MV-4-11 (cell line): ENCODE data around the gene CDC20.

Experiments used
- DNase-seq: peaks from one replicate; lab custom pipeline; 2025; lab: John Stamatoyannopoulos, UW

The CDC20 gene

DNA sequence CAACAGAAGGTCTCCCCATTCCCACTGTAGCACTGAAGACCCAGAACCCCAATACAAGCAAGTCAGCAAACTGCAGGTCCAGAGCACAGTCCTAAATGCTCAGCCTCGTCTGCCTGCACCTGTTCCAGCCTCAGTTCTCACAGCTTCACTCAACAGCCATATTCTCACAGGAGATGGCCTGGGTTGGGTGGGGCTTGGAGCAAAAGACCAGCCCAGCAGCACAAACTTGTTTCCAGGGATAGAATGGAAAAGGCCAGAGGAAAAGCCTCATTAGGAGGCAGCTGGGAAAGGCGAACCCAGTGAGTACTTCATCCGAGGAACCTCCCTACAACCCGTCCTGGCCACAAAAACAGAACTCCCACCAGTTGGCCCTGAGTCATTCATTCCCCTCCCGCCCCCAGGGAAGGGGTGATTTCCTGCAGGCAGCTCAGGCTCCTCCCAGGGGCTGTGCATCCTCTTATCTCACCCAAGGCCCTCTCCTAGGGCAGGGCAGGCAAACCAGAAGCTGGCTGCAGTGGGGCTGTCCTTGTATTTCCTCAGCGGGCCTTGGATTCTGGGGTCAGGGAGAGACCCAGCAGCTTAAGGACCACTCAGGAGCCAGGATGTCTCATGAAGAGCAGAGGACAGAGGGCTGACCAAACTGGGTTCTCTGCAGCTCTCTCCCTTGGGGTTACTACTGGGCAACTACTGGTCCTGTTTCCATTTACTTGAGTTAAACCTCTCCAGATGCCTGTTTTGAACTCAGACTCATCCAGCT, 28.6 kb upstream of the CDC20 start:
- peak; percentile 84 for DNase-seq

- no peak for DNase-seq
Observed at GRCh38 chr1:43331688-43332087, 27.1 kb upstream of the CDC20 start.

DNA sequence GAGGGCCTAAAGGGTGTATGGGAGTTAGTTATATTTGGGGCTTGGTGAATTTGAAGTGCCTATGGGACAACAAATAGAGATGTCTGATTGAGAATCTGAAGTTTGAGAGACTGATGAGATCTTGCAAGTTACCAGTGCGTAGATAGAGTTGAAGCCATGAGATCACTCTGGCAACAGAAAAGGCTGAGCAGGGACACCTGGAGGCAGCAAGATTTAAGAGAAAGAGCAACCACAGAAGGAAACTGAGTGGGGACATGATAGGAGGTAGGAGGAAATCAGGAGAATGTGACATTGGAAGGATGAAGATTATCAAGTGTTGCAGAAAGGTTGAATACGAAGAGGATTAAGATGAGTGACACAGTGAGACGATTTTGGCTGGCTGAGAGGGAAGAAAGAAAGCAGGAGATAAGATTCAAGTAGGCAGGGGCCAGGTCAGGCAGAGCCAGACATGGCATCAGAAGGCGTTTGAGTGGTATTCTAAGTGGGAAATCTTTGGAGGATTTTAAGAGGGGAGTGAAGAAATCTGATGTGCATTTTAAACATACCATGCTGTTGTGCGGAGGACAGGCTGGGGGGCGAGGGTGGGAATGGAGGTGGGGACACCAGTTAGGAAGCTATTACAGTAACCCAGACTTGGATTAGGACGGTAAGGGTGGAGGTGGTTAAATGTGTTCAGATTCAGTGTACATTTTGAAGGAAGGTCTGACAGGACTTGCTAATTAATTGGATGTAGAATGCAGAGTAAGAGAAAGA, 24.2 kb upstream of the CDC20 start:
- DNase-seq = no peak

DNA sequence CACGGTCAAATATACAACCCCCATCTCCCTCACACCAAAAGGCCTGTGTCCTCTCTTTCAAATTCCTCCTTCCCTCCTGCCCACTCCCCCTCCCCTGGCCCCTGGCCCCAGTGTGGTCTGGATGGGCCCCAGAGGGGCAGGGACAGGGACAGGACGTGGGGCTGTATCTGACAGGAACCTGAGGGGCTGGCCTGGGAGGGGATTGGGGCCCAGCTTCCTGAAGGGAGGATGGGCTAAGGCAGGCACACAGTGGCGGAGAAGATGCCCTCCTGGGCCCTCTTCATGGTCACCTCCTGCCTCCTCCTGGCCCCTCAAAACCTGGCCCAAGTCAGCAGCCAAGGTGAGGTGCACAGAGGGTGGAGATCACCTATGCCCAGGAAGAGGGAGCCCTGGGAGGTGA, 21.2 kb upstream of the CDC20 start, which contains the start of gene MPL:
TSS of gene MPL (plus strand) at position 231 of the 400 bp plus-strand sequence. CDS start at position 262, 31 bp downstream.
- DNase-seq = no peak

GRCh38 chr1:43338001-43338400, 20.8 kb upstream of the CDC20 start:
- no peak for DNase-seq

DNA sequence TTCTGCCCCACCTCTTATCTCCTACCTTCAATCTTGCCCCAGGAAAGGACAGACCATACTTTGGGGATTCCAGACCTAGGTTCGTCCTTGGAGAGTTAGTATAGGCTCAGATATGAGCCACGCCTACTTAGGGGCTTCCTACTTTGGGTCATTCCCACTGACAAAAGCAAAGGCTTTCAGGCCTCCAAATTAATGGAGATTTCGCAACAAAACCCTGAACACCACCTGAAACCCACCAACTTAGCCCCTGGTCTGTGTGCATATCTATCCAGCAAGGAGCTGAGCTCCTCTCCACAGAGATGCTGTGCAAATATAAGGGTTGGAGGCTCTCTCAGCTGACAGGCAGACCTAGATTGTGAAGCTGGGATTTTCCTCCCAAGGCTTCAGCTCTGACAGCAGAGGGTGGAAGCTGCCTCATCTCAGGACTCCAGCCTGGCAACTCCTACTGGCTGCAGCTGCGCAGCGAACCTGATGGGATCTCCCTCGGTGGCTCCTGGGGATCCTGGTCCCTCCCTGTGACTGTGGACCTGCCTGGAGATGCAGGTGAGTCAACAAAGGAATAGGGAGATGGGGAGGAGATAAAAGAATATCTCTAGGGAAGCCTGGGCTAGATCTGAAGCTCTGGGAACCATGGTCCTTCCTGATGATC, 19.1 kb upstream of the CDC20 start:
- DNase-seq = no peak

GRCh38 chr1:43340559-43340958, 18.2 kb upstream of the CDC20 start:
- no peak for DNase-seq

GRCh38 chr1:43344267-43344850, 14.4 kb upstream of the CDC20 start:
- DNase-seq = no peak

- no peak for DNase-seq
Observed at GRCh38 chr1:43345120-43345519, 13.7 kb upstream of the CDC20 start.

GRCh38 chr1:43346636-43347035, 12.1 kb upstream of the CDC20 start:
- no peak for DNase-seq

DNA sequence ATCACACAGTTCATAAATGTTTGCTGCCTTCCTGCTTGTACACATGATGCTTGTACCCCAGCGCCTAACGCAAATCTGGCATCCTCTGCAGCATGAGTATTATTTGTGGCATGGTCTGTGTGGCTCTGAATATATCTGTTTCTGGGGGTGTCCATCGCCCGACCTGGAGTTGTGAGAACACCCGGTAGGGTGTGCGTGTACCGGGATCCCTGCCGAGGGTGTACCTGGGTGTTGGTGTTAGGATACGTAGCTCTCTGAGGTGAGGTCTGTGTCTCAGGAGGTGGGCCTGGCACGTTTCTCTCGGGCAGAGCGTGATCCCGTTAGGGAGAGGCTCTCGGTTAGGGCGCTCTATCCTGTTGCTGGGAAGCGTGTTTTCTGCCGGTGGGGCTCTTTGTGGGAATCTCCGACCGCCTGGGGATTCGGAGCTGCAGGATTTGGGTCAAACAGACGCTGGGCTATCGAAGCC, 10.4 kb upstream of the CDC20 start:
- DNase-seq = no peak

- DNase-seq = no peak
Observed at GRCh38 chr1:43348809-43349593, 9.8 kb upstream of the CDC20 start.

- no peak for DNase-seq
Observed at GRCh38 chr1:43349594-43350306, 9.0 kb upstream of the CDC20 start.

DNA sequence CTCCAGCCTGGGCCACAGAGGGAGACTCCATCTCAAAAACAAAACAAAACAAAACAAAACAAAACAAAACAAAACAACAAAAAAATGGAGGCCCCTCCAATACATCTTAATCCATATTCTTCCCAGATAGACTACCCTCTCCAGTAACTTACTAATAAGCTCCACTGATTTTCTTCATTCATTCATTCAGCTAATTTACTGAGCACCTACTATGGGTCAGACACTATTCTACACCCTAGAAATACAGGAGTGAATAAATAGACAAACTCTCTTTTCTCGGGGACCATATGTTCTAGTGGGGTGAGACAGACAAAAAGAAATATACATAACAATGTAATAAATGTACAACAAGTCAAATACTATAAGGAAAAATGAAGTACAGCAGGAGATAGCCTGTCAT, 7.8 kb upstream of the CDC20 start:
- DNase-seq = no peak

- no peak for DNase-seq
Observed at GRCh38 chr1:43351421-43352350, 7.1 kb upstream of the CDC20 start.

- no peak for DNase-seq
Observed at GRCh38 chr1:43352351-43352705, 6.5 kb upstream of the CDC20 start.

GRCh38 chr1:43352881-43353280, 5.9 kb upstream of the CDC20 start:
- DNase-seq = no peak

GRCh38 chr1:43354471-43354870, 4.3 kb upstream of the CDC20 start:
- no peak for DNase-seq

GRCh38 chr1:43354936-43355335, 3.8 kb upstream of the CDC20 start:
- DNase-seq = no peak

DNA sequence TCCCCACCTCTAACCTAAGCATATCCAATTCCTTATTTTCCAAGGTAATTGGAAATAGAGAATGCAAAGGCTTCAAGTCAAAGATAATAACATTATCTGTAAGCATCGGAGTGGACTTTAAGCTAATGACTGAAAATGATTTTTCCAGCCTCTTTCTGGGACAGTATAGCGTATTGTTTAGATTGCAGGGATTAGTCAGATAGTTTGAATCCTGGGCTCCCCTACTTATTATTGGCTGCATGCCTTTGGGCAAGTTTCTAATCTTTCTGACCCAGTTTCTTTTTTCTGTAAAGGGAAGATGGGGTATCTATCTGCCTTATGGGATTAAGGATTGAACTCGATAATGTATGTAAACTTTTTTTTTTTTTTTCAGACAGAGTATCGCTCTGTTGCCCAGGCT, 1.5 kb upstream of the CDC20 start:
- DNase-seq = no peak
